GM18873 (cell line): Measurements from ENCODE around the gene NSD2.
"Not testable (repeated sequence)": the region's sequence is repeated elsewhere in the genome, so short reads cannot be mapped to it uniquely, and the experiment has no call there.

ENCODE experiments used
- ATAC-seq: cut with Tn5 transposase; IDR thresholded peaks from one replicate; pipeline ENCODE4 v1.9.1; 2021; ENCODE audit warnings: mild to moderate bottlenecking, moderate library complexity, moderate number of reproducible peaks; ENCODE audit not compliant: unreplicated experiment, low FRiP score

Gene NSD2

DNA sequence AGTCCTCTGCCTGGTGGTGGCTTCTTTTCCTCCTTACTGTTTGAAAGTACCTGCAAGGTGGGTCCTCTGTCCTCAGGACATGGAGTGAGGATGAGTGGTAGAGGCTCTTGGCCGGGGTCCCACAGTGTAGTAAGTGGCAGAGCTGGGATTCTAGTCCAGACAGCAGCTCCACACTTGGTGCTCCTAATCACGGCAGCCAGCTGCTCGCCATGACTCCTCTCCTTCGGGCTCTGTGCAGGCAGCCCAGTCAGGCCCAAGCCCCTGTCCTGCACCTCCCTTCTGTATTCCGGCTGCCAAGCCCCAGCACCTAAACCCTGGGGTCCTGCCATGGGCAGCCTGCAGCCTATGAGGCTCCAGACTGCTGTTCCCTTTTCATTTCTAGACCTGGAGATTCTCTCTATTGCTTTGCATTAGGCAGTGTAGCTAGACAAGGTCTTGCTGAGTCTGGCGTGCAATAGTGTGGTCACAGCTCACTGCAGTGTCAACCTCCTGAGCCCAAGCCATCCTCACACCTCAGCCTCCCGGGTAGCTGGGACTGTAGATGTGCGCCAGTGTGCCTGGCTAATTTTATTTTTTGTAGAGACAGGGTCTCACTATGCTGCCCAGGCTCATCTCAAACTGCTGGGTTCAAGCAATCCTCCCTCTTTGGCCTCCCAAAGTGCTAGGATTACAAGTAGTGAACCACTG lies 24.9 kb downstream of the NSD2 start:
- ATAC-seq, result no peak

- no peak for ATAC-seq
Measured at GRCh38 chr4:1896658-1896991, 25.4 kb downstream of the NSD2 start.

DNA sequence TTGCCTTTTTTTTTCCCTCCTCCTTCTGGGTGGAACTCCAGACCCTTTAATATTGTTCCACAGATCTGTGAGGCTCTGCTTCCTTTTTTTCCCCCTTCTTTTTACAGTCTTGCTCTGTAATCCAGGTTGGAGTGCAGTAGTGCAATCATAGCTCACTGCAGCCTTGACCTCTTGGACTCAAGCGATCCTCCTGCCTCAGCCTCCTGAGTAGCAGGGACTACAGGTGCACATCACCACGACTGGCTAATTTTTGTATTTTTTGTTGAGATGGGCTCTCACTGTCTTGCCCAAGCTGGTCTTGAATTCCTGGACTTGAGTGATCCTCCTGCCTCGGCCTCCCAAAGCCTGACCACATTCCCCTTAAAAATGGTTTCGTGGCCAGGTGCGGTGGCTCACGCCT lies 26.8 kb downstream of the NSD2 start:
- no peak for ATAC-seq

GRCh38 chr4:1898681-1899080 lies 27.5 kb downstream of the NSD2 start:
- no peak for ATAC-seq

- no peak for ATAC-seq
Measured at GRCh38 chr4:1899149-1900086, 28.2 kb downstream of the NSD2 start.

GRCh38 chr4:1900087-1900433 lies 28.9 kb downstream of the NSD2 start:
- ATAC-seq, result no peak

GRCh38 chr4:1900624-1901023 lies 29.4 kb downstream of the NSD2 start:
- no peak for ATAC-seq

GRCh38 chr4:1901127-1901526 lies 29.9 kb downstream of the NSD2 start:
- ATAC-seq, result no peak

DNA sequence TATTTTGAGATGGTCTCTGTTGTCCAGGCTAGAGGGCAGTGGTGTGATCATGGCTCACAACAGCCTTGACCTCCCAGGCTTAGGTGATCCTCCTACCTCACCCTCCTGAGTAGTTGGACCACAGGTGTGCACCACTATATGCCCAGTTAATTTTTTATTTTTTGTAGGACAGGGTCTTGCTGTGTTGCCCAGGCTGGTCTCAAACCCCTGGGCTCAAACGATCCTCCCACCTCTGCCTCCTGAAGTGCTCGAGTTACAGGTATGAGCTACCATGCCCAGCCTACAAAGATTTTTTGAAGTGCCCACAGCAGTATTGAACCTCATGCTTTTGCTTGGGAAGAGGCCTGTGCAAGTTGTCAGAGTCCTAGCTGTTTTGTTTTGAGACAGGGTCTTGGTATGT lies 31.1 kb downstream of the NSD2 start:
- no peak for ATAC-seq

- ATAC-seq, result no peak
Measured at GRCh38 chr4:1903035-1903434, 31.8 kb downstream of the NSD2 start.

GRCh38 chr4:1904042-1904441 lies 32.8 kb downstream of the NSD2 start:
- no peak for ATAC-seq

DNA sequence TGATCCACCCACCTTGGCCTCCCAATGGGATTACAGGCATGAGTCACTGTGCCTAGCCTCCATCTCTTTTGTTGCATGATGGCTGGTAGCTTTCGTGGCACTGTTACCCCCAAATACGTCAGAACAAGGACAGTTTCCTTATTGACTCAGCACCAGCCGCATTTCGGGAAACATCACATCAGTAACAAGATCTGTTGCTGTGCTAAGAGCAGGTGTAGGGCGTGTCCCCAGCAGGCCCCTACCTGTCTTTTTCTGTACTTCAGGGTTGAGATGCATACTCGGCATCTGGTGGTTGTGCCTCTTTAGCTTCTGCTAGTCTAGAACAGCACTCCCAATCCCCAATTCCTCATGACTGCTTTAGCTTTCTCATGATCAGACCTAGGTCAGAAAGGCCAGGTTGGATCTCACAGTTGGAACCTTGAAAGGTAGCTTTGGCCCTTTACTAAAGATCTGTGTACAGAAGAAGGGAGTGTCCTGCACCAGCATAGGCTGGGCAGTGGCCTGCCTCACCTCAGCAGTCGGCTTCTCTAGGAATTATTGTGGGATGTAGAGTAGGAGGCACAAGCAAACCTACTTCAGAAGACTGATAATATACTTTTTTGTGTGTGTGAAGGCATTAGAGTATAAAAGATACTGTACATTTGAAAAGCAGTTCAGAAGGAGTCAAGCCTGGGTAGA lies 36.8 kb downstream of the NSD2 start:
- no peak for ATAC-seq

DNA sequence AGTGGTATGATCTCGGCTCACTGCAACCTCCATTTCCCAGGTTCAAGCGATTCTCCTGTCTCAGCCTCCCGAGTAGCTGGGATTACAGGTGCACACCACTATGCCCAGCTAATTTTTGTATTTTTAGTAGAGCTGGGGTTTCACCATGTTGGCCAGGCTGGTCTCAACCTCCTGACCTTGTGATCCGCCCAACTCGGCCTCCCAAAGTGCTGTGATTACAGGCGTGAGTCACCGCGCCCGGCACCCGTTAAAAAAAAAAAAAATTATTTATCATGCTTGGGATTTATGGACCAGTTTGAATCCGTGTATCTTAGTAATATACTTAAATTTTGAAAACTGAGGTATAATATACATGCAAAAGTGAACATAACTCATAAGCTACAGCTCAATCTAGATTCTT lies 38.5 kb downstream of the NSD2 start:
- ATAC-seq, result not testable (repeated sequence)

- no peak for ATAC-seq
Measured at GRCh38 chr4:1910643-1911042, 39.5 kb downstream of the NSD2 start.

DNA sequence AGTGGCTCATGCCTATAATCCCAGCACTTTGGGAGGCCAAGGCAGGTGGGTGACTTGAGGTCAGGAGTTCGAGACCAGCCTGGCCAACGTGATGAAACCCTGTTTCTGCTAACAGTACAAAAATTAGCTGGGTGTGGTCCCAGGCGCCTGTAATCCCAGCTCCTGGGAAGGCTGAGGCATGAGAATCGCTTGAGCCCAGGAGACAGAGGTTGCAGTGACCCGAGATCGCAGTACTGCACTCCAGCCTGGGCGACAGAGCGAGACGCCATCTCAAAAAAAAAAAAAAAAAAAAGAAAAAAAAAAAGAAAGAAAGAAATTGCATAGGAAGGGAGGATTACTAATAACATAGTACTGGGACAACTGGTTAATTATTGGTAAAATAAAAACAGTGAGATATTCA lies 40.1 kb downstream of the NSD2 start:
- not testable (repeated sequence) for ATAC-seq

DNA sequence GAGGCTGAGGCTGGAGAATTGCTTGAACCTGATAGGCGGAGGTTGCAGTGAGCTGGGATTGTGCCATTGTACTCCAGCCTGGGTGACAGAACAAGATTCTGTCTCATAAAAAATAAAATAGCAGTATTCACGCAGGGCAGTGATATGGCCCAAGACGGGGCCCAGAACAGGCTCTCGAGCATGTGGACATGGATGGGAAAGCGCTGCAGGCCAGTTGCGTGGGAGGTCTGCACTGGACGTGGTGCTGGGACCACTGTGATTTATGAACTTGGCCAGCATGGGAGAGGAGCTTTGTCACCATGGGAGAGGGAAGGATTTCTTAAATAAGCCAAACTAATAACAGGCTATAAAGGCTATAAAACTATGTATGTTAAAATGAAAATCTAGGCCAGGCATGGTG lies 51.6 kb downstream of the NSD2 start:
- ATAC-seq, result no peak

GRCh38 chr4:1927675-1928074 lies 56.5 kb downstream of the NSD2 start:
- ATAC-seq, result no peak

DNA sequence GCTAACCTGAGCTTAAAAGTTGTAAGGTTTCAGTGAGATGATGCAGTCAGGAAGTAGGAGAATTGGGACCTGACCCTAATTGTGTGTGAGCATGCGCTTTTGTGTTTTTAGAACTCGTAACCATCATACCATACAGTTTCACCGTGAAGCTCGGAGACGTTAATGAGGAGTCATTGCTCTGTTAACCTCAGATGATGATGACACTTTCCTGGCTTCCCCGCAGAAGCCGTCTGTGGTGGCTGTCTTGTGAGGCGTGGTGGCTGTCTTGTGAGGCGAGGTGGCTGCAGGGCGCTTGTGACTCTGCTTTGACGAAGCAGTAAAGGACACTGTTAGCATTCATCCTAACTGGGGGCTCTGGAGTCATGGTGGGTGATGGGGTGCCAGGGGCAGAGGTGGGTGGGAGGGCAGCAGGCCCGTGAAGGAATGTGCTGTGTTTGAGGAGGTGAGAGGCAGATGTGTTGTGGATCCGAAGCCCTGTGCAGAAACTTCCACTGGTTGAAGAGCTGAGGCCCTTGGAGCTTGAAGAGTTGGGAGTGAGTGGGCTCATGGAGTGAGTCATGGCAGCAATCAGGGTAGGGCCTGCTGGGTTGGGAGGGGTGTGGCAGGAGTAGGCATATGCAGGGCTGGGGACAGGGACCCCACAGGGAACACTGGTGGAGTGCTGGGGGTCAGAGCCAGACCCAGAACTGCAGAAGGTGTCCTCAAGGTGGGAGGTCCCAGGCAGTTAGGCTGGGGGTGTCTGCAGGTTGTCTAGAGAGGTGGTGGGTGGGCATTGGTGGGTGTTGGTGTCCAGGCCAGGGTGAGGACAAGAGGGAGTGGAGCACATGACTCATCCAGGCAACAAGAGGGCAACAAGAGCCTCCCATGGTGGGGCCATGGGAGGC lies 57.4 kb downstream of the NSD2 start:
- no peak for ATAC-seq

DNA sequence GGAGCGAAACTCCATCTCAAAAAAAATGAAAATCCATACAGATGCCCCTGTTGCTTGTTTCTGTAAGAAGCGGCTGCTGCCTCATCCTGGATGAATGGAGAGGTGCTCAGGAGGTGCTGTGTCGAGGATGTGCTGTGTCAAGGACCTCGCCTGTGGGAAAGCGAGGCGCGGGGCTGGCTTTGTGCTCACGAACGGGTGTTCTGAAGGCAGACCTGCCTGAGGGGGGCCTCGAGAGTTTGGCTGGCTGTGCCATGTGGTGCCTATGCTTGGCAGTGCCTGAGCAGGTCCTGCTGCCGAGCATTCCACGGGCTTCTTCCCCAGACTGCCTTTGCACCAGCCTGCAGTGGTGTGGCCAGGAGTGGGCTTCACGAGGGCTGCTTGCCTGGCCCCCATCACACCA lies 61.5 kb downstream of the NSD2 start:
- no peak for ATAC-seq

GRCh38 chr4:1933700-1934099 lies 62.5 kb downstream of the NSD2 start:
- no peak for ATAC-seq

- no peak for ATAC-seq
Measured at GRCh38 chr4:1937550-1937949, 66.4 kb downstream of the NSD2 start.
